AG04449 (cell line): Measurements from ENCODE around the gene RAD51B.
"Not testable (repeated sequence)": the region's sequence is repeated elsewhere in the genome, so short reads cannot be mapped to it uniquely, and the experiment has no call there.

ENCODE experiments used
- CTCF ChIA-PET: fragments of 350-600 bp; formaldehyde crosslinking; extraction: SDS; loops from one replicate; lab custom pipeline; 2021; ENCODE audit warnings: antibody characterized with exemption; lab: Yijun Ruan, JAX
- POLR2A ChIA-PET: fragments of 400-600, 350-600 bp; formaldehyde crosslinking; extraction: SDS; loops from one replicate; lab custom pipeline; 2020; ENCODE audit warnings: antibody characterized with exemption, inconsistent platforms; lab: Yijun Ruan, JAX
- DNase-seq: peaks from one replicate; pipeline ENCODE4 v3.0.0-alpha.2; 2010; ENCODE audit warnings: low read depth, low spot score
- H3K4me3 ChIP-seq: 2 replicates; pipeline ENCODE4 v1.5.1; 2011; ENCODE audit warnings: low read depth, mild to moderate bottlenecking, control low read depth, low read length
- TF ChIP-seq, protein P1 (sequence below): IDR thresholded peaks from one replicate; pipeline ENCODE4 v1.5.1; 2011; ENCODE audit warnings: mild to moderate bottlenecking, moderate library complexity, low read length, control low read depth, inconsistent platforms; ENCODE audit not compliant: insufficient read depth; ENCODE audit errors: missing control alignments

RAD51B gene

DNA sequence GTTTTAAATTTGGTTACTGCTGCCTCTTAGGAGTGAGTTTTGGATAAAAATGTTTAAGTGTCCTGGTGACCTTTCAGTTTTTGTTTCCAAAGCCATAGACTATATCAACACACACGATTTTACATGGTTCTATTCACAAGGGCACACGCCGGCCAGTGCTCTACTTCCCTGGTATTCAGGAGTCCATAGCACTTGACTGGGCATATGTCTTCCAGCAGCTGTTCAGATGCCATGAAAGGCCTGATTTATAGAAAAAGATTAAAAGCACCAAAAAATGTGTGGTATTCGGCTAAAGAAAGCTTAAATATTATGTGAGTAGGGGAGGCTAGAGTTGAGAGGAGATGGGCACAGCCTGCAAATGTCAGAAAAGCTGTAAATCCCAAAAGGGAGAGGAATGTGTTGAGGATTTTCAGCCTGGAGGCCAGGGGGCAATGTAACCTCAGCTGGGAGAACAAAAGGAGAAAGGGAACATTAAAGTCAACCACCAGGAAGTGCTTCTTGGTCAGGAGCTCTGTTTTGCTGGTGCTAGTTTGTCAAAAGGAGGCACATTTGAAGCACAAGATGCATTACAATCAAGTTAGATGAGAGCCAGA is 478.4 kb downstream of the RAD51B start:
- CTCF ChIA-PET, result interaction anchor here (0.6 to 1.4 kb wide), 7 partner anchors 10 to 517 kb away, joined by 3 to 7 read pairs (median 4); no protein-coding TSS in a partner anchor
- POLR2A ChIA-PET, result interaction anchor here (0.6 kb wide), 1 partner anchor 97 kb away, joined by 3 read pairs; no protein-coding TSS in a partner anchor
- DNase-seq, result no peak
- H3K4me3 ChIP-seq, result no peak overlapping the region
- TF ChIP-seq, protein P1, sequence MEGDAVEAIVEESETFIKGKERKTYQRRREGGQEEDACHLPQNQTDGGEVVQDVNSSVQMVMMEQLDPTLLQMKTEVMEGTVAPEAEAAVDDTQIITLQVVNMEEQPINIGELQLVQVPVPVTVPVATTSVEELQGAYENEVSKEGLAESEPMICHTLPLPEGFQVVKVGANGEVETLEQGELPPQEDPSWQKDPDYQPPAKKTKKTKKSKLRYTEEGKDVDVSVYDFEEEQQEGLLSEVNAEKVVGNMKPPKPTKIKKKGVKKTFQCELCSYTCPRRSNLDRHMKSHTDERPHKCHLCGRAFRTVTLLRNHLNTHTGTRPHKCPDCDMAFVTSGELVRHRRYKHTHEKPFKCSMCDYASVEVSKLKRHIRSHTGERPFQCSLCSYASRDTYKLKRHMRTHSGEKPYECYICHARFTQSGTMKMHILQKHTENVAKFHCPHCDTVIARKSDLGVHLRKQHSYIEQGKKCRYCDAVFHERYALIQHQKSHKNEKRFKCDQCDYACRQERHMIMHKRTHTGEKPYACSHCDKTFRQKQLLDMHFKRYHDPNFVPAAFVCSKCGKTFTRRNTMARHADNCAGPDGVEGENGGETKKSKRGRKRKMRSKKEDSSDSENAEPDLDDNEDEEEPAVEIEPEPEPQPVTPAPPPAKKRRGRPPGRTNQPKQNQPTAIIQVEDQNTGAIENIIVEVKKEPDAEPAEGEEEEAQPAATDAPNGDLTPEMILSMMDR, result peak; percentile 7

DNA sequence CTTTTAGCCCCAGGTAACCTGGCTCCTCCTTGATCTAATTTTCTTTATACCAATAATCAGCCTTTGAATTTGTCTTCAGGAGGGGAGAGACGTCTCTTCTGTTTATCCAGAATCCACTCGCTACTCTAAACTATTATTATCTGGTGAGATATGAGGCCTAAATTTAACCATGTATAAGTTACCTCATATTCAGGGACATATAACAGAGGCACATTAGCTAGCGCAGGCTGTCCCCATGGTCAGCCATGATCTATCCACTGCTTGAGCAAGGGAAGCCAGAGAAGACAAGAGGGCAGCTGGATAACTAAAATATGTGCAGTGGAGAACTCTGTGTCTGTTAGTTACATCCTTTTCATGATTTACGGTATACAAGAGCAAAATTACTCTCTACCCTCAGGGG is 481.0 kb downstream of the RAD51B start:
- TF ChIP-seq, protein P1, result no peak

DNA sequence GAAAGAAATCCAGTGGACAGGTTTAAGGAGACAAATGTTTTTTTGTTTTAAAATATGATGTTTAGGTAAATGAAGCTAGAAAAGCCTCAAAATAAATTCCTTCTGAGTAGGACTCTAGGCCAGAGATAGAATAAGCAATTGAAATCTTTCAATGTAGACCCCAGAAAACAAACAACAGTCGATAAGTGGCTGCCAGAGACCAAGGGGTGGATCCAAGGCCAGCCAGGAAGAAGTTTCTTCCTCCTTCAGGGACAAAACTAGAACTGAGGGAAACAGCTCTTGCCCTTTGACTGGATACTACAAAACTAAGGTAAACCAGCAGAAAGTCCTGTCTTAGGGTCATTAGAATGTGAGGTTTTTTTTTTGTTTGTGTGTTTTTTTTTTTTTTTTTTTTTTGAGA is 481.6 kb downstream of the RAD51B start:
- ChIA-PET CTCF (interaction anchor here (1.7 kb wide), 1 partner anchor 13 kb away, joined by 4 read pairs; no protein-coding TSS in a partner anchor), POLR2A (no interaction called here)
- DNase-seq, result no peak
- TF ChIP-seq, protein P1, result no peak
- H3K4me3 ChIP-seq, result no peak overlapping the region

More for the DNA sequence above, 481.0 kb downstream of the RAD51B start:
- no peak for DNase-seq
- CTCF ChIA-PET, result interaction anchor here (1.7 kb wide), 1 partner anchor 13 kb away, joined by 4 read pairs; no protein-coding TSS in a partner anchor
- POLR2A ChIA-PET, result no interaction called here
- no peak overlapping the region for H3K4me3 ChIP-seq

DNA sequence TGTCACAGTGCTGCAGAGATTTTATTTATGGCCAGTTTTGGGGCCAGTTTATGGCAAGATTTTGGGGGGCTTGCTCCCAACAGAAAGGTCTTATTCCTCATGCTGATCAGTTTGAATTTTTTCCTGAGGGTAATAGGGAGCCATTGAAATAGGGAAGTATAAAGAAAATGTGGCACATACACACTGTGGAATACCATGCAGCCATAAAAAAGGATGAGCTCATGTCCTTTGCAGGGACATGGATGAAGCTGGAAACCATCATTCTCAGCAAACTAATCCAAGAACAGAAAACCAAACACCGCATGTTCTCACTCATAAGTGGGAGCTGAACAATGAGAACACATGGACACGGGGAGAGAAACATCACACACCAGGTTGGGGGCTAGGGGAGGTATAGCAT is 483.4 kb downstream of the RAD51B start:
- CTCF ChIA-PET, H3K4me3 ChIP-seq, POLR2A ChIA-PET, DNase-seq: not testable (repeated sequence)

DNA sequence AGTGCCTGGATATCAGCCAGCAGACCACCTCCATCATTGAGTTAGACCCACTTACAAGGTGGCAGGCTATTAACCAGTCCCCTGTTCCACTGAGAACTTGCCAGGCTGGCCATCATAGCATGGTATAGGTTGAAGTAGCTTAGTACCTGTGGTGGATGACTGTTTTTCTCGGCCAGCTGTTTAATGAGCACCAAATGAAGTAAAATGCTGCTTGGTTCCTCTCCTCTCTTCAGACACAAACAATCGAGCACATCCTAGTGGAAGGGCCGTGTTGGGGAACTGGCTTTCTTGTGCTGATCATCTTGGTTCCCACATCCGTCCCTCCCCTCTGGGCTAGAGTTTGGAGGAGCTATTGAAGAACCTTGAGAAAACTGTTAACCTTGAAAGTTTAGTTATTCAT is 486.2 kb downstream of the RAD51B start:
- H3K4me3 ChIP-seq, result no peak overlapping the region
- DNase-seq, result no peak
- TF ChIP-seq, protein P1, result no peak
- CTCF ChIA-PET, result interaction anchor here (0.9 kb wide), 1 partner anchor 28 kb away, joined by 3 read pairs; no protein-coding TSS in a partner anchor
- POLR2A ChIA-PET, result no interaction called here

DNA sequence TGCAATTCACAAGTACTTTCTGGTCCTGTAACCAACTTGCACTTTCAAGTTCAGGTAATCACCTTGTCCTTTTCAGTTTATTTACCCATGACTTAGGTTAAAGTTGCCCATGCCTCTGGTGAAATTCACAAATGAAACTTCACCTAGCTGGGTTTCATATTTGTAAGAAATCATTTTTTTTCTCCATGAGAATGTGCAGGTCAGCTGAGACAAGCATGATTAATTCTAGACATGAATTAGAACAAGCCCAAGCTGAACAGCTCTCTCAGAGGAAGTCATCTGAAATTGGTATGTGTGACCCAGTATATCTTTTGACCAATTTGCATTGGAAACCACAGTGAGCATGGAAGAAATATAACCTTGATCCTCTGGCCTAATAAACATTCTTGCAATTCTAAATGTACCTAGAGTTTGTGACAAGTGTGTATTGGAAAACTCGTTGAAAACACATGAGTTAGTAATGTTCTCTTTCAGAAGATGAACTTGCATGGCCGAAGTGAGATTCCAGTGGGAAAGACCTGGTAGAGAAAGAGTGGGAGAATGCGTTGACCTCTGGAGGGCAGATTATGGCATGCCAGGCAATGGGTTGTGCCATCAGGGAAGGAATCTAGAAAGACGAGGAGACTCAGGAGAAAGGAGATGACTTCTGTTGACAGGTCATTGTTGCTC is 486.8 kb downstream of the RAD51B start:
- CTCF ChIA-PET, result interaction anchor here (0.9 kb wide), 1 partner anchor 28 kb away, joined by 3 read pairs; no protein-coding TSS in a partner anchor
- POLR2A ChIA-PET, result no interaction called here
- TF ChIP-seq, protein P1, result no peak
- DNase-seq, result no peak
- no peak overlapping the region for H3K4me3 ChIP-seq
